Measurements from ENCODE around the gene ZNF346.
"Not testable (repeated sequence)": the region's sequence is repeated elsewhere in the genome, so short reads cannot be mapped to it uniquely, and the experiment has no call there.

The ZNF346 gene

GRCh38 chr5:177043114-177043513 is 20.6 kb downstream of the ZNF346 start:
- FAIRE-seq (no peak), DNase-seq (ENCODE audit: insufficient read length) (no peak)
- TF ChIP-seq TAF1 (IDR thresholded peaks at IDR 0.05; ENCODE audit: borderline replicate concordance, low read depth, low read length): no peak
- TF ChIP-seq POLR2A (IDR thresholded peaks at IDR 0.05; ENCODE audit: low read depth, low read length): no peak

GRCh38 chr5:177043958-177044357 is 21.5 kb downstream of the ZNF346 start:
- TF ChIP-seq TAF1 (IDR thresholded peaks at IDR 0.05; ENCODE audit: borderline replicate concordance, low read depth, low read length): no peak
- TF ChIP-seq POLR2AphosphoS5 (IDR thresholded peaks at IDR 0.05; ENCODE audit: low read depth, low read length): no peak
- no peak for TF ChIP-seq POLR2A (IDR thresholded peaks at IDR 0.05; ENCODE audit: low read depth, low read length)
- DNase-seq (ENCODE audit: insufficient read length): no peak
- FAIRE-seq: no peak

GRCh38 chr5:177044641-177045040 is 22.1 kb downstream of the ZNF346 start:
- TF ChIP-seq POLR2AphosphoS5 (IDR thresholded peaks at IDR 0.05; ENCODE audit: low read depth, low read length) (no peak), TAF1 (IDR thresholded peaks at IDR 0.05; ENCODE audit: borderline replicate concordance, low read depth, low read length) (no peak), POLR2A (IDR thresholded peaks at IDR 0.05; ENCODE audit: low read depth, low read length) (no peak)
- DNase-seq (ENCODE audit: insufficient read length) (no peak), FAIRE-seq (no peak)

GRCh38 chr5:177045631-177046030 is 23.1 kb downstream of the ZNF346 start:
- FAIRE-seq: no peak
- TF ChIP-seq TAF1 (IDR thresholded peaks at IDR 0.05; ENCODE audit: borderline replicate concordance, low read depth, low read length) (no peak), POLR2A (IDR thresholded peaks at IDR 0.05; ENCODE audit: low read depth, low read length) (no peak), POLR2AphosphoS5 (IDR thresholded peaks at IDR 0.05; ENCODE audit: low read depth, low read length) (no peak)
- DNase-seq (ENCODE audit: insufficient read length): no peak

GRCh38 chr5:177048531-177048930 is 26.0 kb downstream of the ZNF346 start:
- not testable (repeated sequence) for DNase-seq (ENCODE audit: insufficient read length); FAIRE-seq

GRCh38 chr5:177049285-177049684 is 26.8 kb downstream of the ZNF346 start:
- no peak for FAIRE-seq
- no peak for DNase-seq (ENCODE audit: insufficient read length)
- TF ChIP-seq POLR2AphosphoS5 (IDR thresholded peaks at IDR 0.05; ENCODE audit: low read depth, low read length) (no peak), POLR2A (IDR thresholded peaks at IDR 0.05; ENCODE audit: low read depth, low read length) (no peak), TAF1 (IDR thresholded peaks at IDR 0.05; ENCODE audit: borderline replicate concordance, low read depth, low read length) (no peak)

- TF ChIP-seq TAF1 (IDR thresholded peaks at IDR 0.05; ENCODE audit: borderline replicate concordance, low read depth, low read length): no peak
- TF ChIP-seq POLR2A (IDR thresholded peaks at IDR 0.05; ENCODE audit: low read depth, low read length): no peak
- TF ChIP-seq POLR2AphosphoS5 (IDR thresholded peaks at IDR 0.05; ENCODE audit: low read depth, low read length): no peak
- no peak for DNase-seq (ENCODE audit: insufficient read length)
- no peak for FAIRE-seq
These were observed 42.2 kb downstream of the ZNF346 start for GRCh38 chr5:177064500-177065277.

- no peak for TF ChIP-seq POLR2AphosphoS5 (IDR thresholded peaks at IDR 0.05; ENCODE audit: low read depth, low read length)
- TF ChIP-seq POLR2A (IDR thresholded peaks at IDR 0.05; ENCODE audit: low read depth, low read length): no peak
- no peak for TF ChIP-seq TAF1 (IDR thresholded peaks at IDR 0.05; ENCODE audit: borderline replicate concordance, low read depth, low read length)
- DNase-seq (ENCODE audit: insufficient read length) (no peak), FAIRE-seq (no peak)
These were observed 43.0 kb downstream of the ZNF346 start for GRCh38 chr5:177065491-177065890.

- no peak for TF ChIP-seq POLR2A (IDR thresholded peaks at IDR 0.05; ENCODE audit: low read depth, low read length)
- no peak for TF ChIP-seq POLR2AphosphoS5 (IDR thresholded peaks at IDR 0.05; ENCODE audit: low read depth, low read length)
- no peak for TF ChIP-seq TAF1 (IDR thresholded peaks at IDR 0.05; ENCODE audit: borderline replicate concordance, low read depth, low read length)
- FAIRE-seq (no peak), DNase-seq (ENCODE audit: insufficient read length) (no peak)
These were observed 43.7 kb downstream of the ZNF346 start for GRCh38 chr5:177066224-177066623.

GRCh38 chr5:177067503-177067902 is 45.0 kb downstream of the ZNF346 start:
- FAIRE-seq (no peak), DNase-seq (ENCODE audit: insufficient read length) (no peak)
- no peak for TF ChIP-seq POLR2A (IDR thresholded peaks at IDR 0.05; ENCODE audit: low read depth, low read length)
- no peak for TF ChIP-seq TAF1 (IDR thresholded peaks at IDR 0.05; ENCODE audit: borderline replicate concordance, low read depth, low read length)
- no peak for TF ChIP-seq POLR2AphosphoS5 (IDR thresholded peaks at IDR 0.05; ENCODE audit: low read depth, low read length)

- FAIRE-seq (no peak), DNase-seq (ENCODE audit: insufficient read length) (no peak)
- TF ChIP-seq POLR2A (IDR thresholded peaks at IDR 0.05; ENCODE audit: low read depth, low read length): no peak
- no peak for TF ChIP-seq POLR2AphosphoS5 (IDR thresholded peaks at IDR 0.05; ENCODE audit: low read depth, low read length)
- no peak for TF ChIP-seq TAF1 (IDR thresholded peaks at IDR 0.05; ENCODE audit: borderline replicate concordance, low read depth, low read length)
These were observed 48.2 kb downstream of the ZNF346 start for GRCh38 chr5:177070536-177071191.

- FAIRE-seq (peak; percentile 88), DNase-seq (ENCODE audit: insufficient read length) (no peak)
- TF ChIP-seq TAF1 (IDR thresholded peaks at IDR 0.05; ENCODE audit: borderline replicate concordance, low read depth, low read length) (no peak), POLR2A (IDR thresholded peaks at IDR 0.05; ENCODE audit: low read depth, low read length) (no peak), POLR2AphosphoS5 (IDR thresholded peaks at IDR 0.05; ENCODE audit: low read depth, low read length) (no peak)
These were observed 49.3 kb downstream of the ZNF346 start for GRCh38 chr5:177071666-177072385.

Measured in GM12892 (cell line).